GM21737 (cell line): ENCODE data around the gene GIPC1.
A peak's percentile ranks its signal among the peaks of the same experiment; 100 is the strongest.
"Not testable (repeated sequence)": the region's sequence is repeated elsewhere in the genome, so short reads cannot be mapped to it uniquely, and the experiment has no call there.

Experiments
- ATAC-seq: cut with Tn5 transposase; IDR thresholded peaks from one replicate; pipeline ENCODE4 v1.9.1; 2021; ENCODE audit warnings: mild to moderate bottlenecking, moderate library complexity; ENCODE audit not compliant: unreplicated experiment

GIPC1 gene, protein sequence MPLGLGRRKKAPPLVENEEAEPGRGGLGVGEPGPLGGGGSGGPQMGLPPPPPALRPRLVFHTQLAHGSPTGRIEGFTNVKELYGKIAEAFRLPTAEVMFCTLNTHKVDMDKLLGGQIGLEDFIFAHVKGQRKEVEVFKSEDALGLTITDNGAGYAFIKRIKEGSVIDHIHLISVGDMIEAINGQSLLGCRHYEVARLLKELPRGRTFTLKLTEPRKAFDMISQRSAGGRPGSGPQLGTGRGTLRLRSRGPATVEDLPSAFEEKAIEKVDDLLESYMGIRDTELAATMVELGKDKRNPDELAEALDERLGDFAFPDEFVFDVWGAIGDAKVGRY

DNA sequence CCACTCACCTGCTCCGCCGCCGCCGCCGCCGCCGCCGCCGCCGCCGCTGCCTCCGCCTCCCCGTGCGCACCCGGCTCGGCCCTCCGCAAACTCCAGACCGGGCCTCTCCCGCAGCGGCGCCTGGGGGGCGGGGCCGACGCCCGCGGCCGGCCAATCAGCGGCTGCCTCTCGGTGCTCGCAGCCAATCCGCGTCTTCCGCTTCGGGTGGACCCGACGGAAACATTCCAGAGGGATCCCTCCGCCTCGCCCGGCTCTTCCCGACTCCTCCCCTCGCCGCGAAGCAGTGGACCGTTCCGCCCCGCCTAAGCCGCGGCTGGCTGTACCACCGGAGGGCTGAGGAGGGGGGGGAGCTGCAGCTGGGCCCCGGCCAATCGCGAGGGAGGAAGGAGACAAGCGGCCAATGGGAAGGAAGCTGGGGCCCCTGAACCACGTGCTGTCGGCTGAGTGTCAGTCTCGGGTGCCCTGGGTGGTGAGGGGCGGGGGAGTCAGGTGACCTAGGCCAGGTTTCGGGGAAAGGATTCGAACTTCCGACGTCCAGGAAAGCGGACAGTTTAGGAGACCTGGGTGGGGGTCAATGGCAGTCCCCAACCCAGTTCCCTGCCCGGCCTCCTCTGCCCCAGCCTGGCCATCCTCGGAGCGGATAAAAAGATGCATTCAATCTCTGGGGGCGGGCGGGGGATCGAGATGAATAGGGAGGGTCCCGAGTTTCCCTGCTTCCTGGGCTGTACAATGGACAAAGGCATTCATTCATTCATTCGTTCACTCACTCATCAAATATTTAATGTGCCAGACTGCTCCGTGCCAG, at the start of gene GIPC1:
Gene GIPC1 (minus strand): TSS at position 99 of the 805 bp plus-strand sequence. CDS start 13,151 bp downstream, outside the sequence.
- peak; percentile 54 for ATAC-seq

DNA sequence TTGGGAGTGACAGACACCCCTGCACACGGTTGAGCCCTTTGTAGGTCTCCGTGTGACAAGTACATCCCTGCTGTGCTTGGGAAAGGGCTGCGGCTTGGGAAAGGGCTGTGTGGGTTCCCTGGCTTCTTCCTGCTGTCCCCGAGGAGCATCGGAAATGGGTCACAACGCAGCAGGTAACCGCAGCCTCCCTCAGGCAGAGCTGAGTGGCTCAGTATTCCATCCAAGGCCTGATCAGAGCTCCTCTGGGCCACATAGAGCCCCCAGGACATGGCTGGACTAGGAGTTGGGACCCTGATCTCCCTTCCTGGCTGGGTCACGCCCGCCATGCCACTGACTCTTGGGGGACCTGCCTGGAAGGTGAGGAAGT, 49.8 kb upstream of the GIPC1 start:
- no peak for ATAC-seq

DNA sequence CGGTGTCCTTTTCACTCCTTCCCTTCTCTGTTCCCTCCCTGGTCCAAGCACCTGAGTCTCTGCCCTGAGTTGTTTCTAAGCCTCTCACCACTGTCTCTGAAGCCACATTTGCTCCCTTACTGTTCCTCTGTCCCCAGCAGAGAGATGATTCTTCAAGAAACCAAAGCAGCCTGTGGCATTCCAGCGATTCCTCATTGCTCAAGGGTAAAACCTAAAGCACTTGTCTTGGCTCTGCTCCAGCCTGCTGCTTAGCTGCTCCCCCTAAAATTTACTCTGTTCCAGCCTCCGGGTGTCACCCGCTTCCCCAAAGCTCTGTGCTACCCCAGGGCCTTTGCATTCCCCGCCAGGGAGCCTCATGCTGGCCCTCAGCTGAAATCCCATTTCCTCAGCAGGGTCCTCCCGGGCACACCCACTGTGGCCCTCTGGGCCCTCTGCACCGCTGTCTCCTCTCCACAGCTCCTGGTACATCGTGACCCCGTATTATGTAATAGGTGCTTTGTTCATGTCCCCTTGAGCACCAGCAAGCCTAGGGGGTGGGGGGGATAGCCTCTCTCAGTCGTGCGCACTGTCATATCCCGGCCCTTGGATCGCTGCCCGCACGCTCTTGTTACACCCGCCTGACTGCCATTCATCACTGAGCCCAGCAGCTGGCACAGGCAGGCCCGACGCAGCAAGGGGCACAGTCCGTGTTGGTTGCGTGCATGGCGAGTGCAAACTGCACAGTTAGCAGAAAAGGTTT, 49.2 kb upstream of the GIPC1 start:
- ATAC-seq: no peak

DNA sequence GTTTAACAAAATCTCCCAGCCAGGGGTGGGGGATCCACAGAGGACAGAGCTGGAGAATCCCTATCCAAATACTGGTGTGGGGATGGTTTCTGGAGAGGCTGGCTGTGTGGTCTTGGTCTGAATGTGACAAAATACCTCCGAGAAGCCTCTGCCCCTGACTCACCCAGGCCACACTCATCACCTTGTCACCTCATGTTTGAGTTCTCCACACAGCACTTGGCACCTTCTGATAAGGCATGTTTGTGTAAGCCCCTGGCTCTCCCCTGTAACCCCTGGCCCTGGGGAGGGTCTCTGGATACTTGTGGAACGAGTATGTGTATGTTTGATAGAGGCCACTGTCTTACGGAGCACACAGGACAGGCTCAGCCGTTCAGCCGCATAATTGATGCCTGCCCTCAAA, 48.1 kb upstream of the GIPC1 start:
- no peak for ATAC-seq

DNA sequence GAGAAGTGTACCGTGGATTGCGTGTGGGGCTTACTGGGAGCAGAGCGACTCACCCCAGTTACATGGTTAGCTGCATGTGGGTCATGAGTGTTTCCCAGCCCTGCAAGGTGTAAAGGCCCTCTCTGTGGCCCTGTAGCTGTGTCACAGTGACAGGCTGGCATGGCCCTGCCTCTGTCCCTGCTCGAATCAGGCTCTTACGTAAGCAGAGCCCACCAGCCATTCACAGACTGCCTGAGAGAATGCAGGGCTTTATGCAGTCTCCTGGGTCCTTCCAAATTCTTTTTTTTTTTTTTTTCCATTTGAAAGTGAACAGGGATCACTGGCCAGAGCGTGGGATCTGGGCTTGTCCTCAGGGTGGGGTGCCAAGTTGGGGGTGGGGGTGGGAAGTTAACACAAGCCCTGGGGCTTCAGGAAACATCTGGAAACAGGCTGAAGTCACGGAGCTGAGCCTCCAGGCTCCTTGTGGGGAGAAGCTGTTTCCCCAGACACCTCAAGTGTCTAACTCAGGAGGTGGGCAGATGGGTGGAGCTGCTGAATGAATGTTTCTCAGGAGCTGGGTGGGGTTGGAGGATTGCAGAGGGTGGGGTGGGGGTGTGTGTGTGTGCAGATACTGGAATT, 46.9 kb upstream of the GIPC1 start:
- ATAC-seq: no peak

DNA sequence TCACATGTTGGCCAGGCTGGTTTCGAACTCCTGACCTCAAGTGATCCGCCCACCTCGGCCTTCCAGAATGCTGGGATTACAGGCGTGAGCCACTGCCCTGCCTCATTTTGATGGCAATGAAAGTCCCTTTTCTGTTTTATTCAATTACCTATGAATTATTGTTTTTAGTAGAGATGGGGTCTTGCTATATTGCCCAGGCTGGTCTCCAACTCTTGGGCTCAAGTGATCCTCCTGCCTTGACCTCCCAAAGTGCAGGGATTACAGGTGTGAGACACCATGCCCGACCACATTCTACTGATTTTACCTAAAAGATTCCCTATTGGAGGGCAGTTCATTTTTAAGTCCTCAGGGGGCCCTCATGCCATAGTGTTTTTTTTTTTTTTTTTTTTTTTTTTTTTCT, 46.1 kb upstream of the GIPC1 start:
- not testable (repeated sequence) for ATAC-seq

DNA sequence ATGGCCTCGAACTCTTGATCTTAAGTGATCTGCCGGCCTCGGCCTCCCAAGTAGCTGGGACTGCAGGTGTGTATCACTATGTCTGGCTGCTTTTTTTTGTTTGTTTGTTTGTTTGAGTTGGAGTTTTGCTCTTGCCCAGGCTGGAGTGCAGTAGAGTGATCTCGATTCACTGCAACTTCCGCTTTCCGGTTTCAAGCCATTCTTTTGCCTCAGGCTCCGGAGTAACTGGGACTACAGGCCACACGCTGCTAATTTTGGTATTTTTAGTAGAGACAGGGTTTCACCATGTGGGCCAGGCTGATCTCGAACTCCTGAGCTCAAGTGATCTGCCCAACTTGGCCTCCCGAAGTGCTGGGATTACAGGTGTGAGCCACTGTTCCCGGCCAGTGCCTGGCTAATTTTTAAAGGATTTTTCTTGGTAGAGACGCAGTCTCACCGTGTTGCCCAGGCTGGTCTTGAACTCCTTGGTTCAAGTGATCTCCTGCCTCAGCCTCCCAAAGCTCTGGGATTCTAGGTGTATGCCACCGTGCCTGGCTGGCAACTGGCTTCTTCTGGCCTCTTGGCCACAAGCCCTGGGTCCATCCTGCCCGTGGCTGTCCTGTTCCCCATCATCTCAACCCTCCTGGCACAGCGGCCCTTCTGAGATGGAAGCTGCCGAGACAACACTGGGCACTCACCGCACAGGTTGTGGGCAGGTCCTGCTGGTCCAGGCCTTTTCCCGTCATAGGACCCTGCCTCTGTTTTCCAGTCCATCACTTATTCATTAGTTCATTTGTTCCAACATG, 45.0 kb upstream of the GIPC1 start:
- no peak for ATAC-seq

DNA sequence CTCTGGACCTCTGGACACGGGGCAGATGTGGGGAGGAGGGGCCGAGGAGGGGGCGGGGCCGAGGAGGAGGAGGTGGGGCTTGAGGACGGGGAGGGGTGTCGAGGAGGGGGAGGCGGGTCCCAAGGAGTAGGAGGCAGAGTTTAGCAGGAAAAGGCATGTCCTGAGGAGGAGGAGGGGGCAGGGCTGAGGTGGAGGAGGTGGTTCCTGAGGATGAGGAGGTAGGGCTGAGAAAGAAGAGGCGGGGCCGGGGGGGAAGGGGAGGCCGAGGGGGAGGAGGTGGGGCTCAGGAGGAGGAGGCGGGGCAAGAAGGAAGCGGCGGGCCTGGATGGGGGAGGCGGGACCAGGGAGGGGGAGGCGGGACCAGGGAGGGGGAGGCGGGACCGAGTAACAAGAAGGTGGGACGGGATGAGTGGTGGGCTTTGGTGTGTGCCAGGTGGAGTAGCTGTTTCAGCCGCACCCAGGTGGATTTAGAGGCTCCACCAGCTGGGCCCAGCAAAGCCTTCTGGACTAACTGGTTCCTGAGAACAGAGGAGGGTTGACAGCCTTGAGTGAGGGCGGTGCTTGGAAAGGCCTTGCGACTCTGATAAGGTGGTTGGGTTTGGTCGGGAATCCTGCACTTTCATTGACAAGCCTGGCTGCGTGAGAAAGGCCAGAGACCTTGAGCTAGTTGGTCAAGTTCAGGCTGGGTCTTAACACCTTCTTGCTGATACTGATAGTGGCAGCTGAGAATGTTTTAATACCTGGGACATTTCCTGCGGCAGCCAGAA, 41.2 kb upstream of the GIPC1 start:
- no peak for ATAC-seq

DNA sequence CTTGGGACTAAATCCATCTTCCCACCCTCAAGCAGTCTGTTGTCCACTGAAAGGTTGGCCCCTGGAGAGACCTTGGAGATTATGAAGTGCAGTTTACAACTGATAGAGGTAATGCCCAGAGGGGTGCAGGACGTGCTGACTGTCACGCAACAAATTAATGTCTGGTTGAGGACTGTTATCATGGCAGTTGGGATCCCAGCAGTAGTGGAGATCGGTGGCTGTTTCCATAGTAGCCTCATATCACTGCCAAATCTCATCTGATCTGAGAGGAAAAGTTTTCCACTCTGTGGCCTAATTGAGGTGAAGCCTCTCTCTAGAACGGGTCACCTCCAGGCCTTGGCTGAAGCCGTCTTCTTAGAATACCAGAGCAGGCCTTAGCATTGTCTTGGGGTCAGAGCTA, 37.5 kb upstream of the GIPC1 start:
- ATAC-seq: no peak

DNA sequence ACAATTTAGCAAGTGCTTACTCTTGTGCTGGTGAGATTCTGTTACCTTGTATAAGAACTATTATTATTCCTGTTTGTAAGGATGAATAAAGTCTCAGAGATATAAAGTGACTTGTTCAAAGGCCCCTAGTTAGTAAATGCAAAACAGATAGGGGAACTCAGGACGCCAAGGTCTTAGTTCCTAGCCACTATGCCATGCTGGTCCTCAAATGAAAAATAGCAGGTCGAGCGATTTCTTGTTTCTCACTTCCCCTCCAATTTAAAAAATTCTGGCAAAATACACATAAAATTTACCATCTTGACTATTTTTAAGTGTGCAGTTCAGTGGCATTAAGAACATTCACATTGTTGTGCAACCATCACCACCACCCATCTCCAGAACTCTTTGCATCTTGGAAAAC, 34.6 kb upstream of the GIPC1 start:
- ATAC-seq: no peak

DNA sequence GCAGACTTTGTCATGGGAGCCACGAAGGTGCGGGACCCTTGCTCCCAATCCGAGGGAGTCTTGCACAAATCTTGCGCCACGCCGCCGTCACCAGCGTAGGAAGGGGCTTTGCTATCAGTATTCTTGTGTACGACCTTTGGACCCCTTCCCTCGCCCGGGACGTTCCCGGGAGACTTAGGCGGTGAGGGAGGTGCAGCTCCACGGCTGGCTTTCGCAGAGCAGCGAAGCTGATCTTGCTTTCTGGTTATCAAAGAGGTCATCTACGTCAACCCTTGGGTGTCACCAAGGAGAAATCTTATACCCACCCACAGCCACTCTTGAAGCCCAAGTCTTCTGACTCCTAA, 34.0 kb upstream of the GIPC1 start:
- ATAC-seq: no peak

DNA sequence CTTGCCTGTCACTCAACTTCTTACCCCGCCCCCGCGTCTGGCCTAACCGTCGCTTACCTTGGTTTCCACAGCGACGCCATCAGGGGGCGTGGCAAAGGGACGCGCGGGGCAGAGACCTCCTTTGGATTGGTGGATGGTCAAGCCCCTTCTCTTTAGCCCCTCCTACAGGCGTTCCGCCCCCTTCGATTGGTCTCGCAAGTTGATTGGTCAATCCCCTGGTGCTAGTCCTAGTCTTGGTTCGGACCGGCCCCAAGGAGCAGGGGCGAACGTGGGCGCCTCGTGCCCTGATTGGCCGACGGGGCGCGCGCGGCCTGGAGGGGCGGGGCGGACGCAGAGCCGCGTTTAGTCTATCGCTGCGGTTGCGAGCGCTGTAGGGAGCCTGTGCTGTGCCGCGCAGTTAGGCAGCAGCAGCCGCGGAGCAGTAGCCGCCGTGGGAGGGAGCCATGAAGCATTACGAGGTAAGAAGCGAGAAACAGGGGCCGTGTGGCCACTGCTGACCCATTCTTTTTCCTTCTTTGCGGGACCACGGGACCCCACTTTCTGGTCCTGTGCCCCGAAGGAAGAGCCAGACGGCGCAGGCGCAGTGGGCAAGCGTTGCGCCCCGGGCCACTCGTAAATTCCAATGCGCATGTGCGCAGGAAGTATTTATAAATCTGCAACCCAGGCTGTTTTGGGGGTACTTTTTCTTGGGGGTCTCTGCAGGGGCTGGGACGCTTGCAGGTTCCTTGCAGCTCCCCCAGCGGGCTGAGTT, 33.5 kb upstream of the GIPC1 start, which contains the start of gene TECR:
Gene TECR (plus strand): TSS at position 341 of the 751 bp plus-strand sequence. CDS start 103 bp downstream, at position 444.
- peak; percentile 92 for ATAC-seq

DNA sequence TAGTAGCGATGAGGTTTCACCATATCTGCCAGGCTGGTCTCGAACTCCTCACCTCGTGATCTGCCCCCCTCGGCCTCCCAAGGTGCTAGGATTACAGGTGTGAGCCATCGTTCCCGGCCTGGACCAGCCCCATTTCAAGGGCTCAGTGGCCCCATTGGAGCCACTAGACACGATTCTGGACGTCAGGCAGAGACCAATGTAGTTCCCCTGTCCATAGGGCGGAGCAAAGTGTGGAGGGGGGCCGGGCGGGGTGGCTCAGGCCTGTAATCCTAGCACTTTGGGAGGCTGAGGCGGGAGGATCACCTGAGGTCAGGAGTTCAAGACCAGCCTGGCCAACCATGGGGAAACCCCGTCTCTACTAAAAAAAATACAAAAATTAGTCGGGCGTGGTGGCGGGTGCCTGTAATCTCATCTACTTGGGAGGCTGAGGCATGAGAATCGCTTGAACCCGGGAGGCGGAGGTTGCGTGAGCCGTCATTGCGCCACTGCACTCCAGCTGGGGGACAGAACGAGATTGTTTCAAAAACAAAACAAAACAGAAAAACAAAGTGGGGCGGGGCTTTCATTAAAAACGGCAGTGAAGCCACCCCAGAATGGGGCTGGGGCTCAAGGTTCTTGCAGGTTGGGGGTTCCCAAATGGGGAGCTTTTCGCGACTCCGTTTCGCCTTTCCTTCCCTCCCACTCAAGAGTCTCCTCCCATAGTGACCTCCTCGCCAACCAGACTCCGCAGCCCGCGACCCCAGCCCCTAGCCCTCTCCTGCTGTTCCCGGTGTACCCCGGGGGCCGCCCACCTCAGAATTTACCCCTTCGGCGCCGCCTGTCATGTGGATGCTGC, 32.7 kb upstream of the GIPC1 start:
- no peak for ATAC-seq

DNA sequence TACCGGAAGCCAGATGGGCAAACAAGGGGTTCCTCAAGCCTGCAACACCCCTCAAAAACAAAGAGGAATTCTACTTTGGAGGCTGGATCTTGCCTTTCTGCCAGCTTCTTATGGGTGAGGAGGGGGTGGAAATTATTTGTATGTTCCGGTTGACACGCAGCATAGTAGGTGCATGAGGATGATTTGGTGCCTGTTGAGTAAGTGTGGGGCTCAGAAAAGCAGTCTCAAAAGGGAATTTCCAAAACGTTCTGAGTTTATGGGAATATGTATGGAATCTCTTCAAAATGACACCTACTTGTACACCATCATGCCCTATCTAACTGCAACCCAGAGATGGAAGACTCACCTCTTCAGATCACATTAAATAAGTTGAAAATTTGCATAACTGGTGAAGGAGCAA, 30.5 kb upstream of the GIPC1 start:
- no peak for ATAC-seq

DNA sequence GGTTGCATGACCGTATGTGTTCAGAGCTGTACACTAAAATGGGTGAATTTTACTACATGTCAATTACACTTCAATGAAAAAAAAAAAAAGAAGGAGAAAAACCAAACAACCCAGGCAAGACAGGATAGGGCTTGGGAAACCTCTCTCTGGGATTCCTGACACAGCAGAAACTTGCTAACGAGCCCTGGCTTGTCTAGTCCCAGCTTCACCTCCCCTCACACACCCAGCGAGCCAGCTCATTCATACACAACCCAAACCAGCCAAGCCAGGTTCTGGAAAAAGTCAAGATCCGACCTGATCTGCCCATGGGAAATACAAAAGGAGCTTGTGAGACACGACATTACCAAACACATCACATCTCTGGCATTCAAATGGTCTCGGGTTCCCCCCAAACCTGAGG, 29.8 kb upstream of the GIPC1 start:
- no peak for ATAC-seq

DNA sequence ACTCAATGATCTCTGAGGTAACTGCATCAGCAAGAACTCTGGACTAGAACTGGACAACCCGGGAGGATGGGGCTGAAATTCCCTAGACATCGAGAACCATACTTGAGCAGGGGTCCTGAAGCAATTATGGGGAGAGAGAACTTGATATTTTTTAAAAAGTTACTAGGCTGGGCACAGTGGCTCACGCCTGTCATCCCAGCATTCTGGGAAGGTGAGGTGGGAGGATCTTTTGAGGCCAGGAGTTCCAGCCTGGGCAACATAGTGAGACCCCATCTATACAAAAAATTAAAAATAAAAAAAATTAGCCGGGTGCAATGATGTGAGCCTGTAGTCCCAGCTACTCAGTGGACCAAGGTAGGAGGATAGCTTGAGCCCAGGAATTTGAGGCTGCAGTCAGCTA, 24.6 kb upstream of the GIPC1 start:
- ATAC-seq: no peak

DNA sequence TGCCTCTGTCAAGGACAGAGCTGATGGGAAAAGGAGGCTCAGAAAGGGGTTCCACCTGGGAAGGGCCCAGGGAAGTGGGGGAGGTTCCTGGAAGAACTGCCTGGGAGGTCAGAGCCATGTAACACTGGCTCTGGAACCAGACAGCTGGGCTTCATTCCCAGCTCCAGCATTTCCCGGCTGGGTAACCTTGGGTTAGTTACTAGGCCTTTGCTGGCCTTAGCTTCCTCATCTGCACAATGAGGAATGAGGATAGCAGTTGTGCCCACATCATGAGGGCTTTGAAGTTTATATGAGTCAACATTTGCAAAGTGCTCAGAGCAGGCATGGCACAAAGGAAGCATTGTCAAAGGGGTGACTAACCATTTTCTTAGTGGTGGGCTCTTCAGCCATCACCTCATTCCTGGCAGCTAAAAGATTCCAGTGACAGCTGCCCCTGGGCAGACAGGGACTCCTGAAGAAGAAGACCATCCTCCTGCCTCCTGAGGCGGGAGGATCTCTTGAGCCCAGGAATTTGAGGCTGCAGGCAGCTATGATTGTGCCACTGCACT, 24.0 kb upstream of the GIPC1 start:
- no peak for ATAC-seq
